Activated T-cell treated with anti-CD3 and anti-CD28 coated beads, Interleukin-2, amount 50 U/mL, for 24 hours (primary cell): ENCODE results near the gene SEMA6D.
"Not testable (repeated sequence)": the region's sequence is repeated elsewhere in the genome, so short reads cannot be mapped to it uniquely, and the experiment has no call there.

Experiments used
- DNase-seq: peaks from one replicate; pipeline ENCODE4 v3.0.0-alpha.2; 2020
- H3K27ac Mint-ChIP-seq: 2 replicates; pipeline ENCODE4 v1.8.0; 2020; ENCODE audit warnings: mild to moderate bottlenecking, mixed read lengths
- H3K27me3 Mint-ChIP-seq: 2 replicates; pipeline ENCODE4 v1.8.0; 2020; ENCODE audit warnings: mixed read lengths
- H3K36me3 Mint-ChIP-seq: 2 replicates; pipeline ENCODE4 v1.8.0; 2020; ENCODE audit warnings: low read depth, mixed read lengths
- H3K4me1 Mint-ChIP-seq: 2 replicates; pipeline ENCODE4 v1.8.0; 2020; ENCODE audit warnings: low read depth, mixed read lengths
- H3K4me3 Mint-ChIP-seq: 2 replicates; pipeline ENCODE4 v1.8.0; 2020; ENCODE audit warnings: mild to moderate bottlenecking, moderate library complexity, mixed read lengths
- H3K9me3 Mint-ChIP-seq: 2 replicates; pipeline ENCODE4 v1.8.0; 2020; ENCODE audit warnings: mixed read lengths

Gene SEMA6D

GRCh38 chr15:47727137-47727536 lies 9.8 kb downstream of the SEMA6D start:
- Mint-ChIP-seq H3K9me3 (no peaks in the 10 kb centered on the region), H3K36me3 (no peaks in the 10 kb centered on the region), H3K27me3 (peaks cover 15% of the 10 kb centered on the region), H3K27ac (no peak overlapping the region), H3K4me3 (no peak overlapping the region), H3K4me1 (no peaks in the 10 kb centered on the region)
- no peak for DNase-seq

GRCh38 chr15:47727676-47728075 lies 10.4 kb downstream of the SEMA6D start:
- H3K27ac Mint-ChIP-seq: no peak overlapping the region

GRCh38 chr15:47728426-47728825 lies 11.1 kb downstream of the SEMA6D start:
- H3K27ac Mint-ChIP-seq: no peak overlapping the region
- peaks cover 4% of the 10 kb centered on the region for H3K27me3 Mint-ChIP-seq
- H3K4me1 Mint-ChIP-seq: no peaks in the 10 kb centered on the region
- no peak for DNase-seq
- no peak overlapping the region for H3K4me3 Mint-ChIP-seq
- no peaks in the 10 kb centered on the region for H3K36me3 Mint-ChIP-seq
- H3K9me3 Mint-ChIP-seq: no peaks in the 10 kb centered on the region

More at GRCh38 chr15:47727676-47728075, 10.4 kb downstream of the SEMA6D start:
- Mint-ChIP-seq H3K27me3 (peaks cover 11% of the 10 kb centered on the region), H3K4me1 (no peaks in the 10 kb centered on the region), H3K36me3 (no peaks in the 10 kb centered on the region), H3K9me3 (no peaks in the 10 kb centered on the region), H3K4me3 (no peak overlapping the region)
- DNase-seq: no peak

GRCh38 chr15:47728886-47729285 lies 11.6 kb downstream of the SEMA6D start:
- Mint-ChIP-seq H3K27me3 (peaks cover 4% of the 10 kb centered on the region), H3K4me3 (no peak overlapping the region), H3K4me1 (no peaks in the 10 kb centered on the region), H3K27ac (no peak overlapping the region), H3K9me3 (no peaks in the 10 kb centered on the region), H3K36me3 (no peaks in the 10 kb centered on the region)
- DNase-seq: no peak

GRCh38 chr15:47731230-47731629 lies 13.9 kb downstream of the SEMA6D start:
- Mint-ChIP-seq H3K36me3 (no peaks in the 10 kb centered on the region), H3K9me3 (no peaks in the 10 kb centered on the region), H3K27me3 (no peaks in the 10 kb centered on the region), H3K4me1 (no peaks in the 10 kb centered on the region), H3K4me3 (no peak overlapping the region), H3K27ac (no peak overlapping the region)
- no peak for DNase-seq

DNA sequence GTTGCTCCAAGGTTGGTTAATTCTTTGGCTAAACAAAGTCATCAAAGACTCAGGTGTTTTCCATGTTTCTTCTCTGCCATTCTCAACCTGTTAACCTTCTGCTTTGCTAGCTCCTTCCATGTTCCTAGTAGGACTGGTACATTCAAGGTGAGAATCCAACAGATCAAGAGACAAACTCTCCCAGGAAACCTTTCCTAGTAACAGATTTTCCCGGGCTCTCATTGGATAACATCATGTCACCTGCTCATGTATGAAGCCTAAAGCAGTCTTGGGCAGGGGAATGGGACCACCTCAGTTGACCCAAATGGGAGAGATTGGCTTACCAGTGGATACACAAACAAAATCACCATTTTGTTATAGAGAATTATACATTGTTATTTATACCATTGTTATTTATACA lies 14.9 kb downstream of the SEMA6D start:
- no peaks in the 10 kb centered on the region for H3K36me3 Mint-ChIP-seq
- no peaks in the 10 kb centered on the region for H3K9me3 Mint-ChIP-seq
- H3K4me3 Mint-ChIP-seq: no peak overlapping the region
- DNase-seq: no peak
- no peaks in the 10 kb centered on the region for H3K27me3 Mint-ChIP-seq
- H3K27ac Mint-ChIP-seq: no peak overlapping the region
- no peaks in the 10 kb centered on the region for H3K4me1 Mint-ChIP-seq

GRCh38 chr15:47733085-47733484 lies 15.8 kb downstream of the SEMA6D start:
- Mint-ChIP-seq H3K9me3 (no peaks in the 10 kb centered on the region), H3K27me3 (peaks cover 1% of the 10 kb centered on the region), H3K4me1 (no peaks in the 10 kb centered on the region), H3K4me3 (no peak overlapping the region), H3K36me3 (no peaks in the 10 kb centered on the region), H3K27ac (no peak overlapping the region)
- DNase-seq: no peak

DNA sequence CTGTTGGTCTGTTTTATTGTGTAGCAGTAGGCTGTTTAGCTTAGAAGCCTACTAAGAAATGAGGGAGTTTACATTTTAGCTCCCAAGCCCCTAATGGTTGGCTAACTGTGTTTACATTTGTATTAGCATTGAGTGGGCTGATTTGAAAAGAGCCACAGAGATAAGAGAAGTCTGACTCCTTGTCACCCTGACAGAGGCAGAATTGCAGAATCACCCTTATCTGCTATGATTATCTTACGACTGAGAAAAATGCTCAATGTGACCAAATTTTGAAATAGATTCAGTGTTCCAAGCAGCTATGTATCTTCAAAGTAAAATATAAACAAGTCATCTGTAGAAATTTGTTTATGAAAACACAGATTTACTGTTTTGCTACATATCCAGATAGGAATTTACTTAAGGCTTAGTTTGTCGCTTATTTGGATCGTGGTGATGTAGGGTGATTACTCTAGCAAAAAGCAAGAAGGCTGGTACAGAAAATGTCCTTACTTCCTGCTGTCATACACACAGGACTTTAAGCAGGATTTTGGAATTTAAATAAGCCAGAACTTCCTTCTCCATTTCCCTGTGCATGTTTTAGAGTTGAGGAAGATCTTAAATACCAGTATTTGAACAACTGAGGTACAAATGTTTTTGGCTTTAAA lies 19.0 kb downstream of the SEMA6D start:
- H3K27ac Mint-ChIP-seq: no peak overlapping the region
- peaks cover 6% of the 10 kb centered on the region for H3K27me3 Mint-ChIP-seq
- no peak for DNase-seq
- H3K4me3 Mint-ChIP-seq: no peak overlapping the region
- H3K36me3 Mint-ChIP-seq: no peaks in the 10 kb centered on the region
- H3K4me1 Mint-ChIP-seq: no peaks in the 10 kb centered on the region
- H3K9me3 Mint-ChIP-seq: no peaks in the 10 kb centered on the region

- Mint-ChIP-seq H3K27me3 (peaks cover 6% of the 10 kb centered on the region), H3K9me3 (no peaks in the 10 kb centered on the region), H3K36me3 (no peaks in the 10 kb centered on the region), H3K4me3 (no peak overlapping the region), H3K27ac (no peak overlapping the region), H3K4me1 (no peaks in the 10 kb centered on the region)
- no peak for DNase-seq
These were observed 20.2 kb downstream of the SEMA6D start for GRCh38 chr15:47737477-47737876.

GRCh38 chr15:47738144-47738825 lies 21.0 kb downstream of the SEMA6D start:
- not testable (repeated sequence) for H3K4me1 Mint-ChIP-seq

DNA sequence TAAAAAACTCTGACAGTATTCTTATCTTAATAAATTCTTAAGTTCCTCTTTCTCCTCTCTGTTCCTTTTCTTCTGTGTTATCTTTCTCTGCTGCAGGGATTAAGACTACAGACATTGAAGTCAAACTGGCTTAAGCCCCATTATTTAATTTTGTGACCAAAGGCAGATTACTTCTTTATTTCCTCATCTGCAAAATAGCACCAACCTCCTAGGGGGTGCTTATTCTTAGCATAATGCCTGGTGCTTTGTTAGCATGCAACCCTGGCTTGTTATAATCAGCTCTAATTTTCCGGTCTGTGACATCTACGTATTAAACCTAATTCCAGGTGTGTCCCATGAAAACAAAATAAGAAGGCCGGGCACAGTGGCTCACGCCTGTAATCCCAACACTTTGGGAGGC lies 23.8 kb downstream of the SEMA6D start:
- Mint-ChIP-seq H3K27me3 (peaks cover 6% of the 10 kb centered on the region), H3K4me1 (no peaks in the 10 kb centered on the region), H3K4me3 (no peak overlapping the region), H3K9me3 (no peaks in the 10 kb centered on the region), H3K36me3 (no peaks in the 10 kb centered on the region), H3K27ac (no peak overlapping the region)
- DNase-seq: no peak

More at GRCh38 chr15:47738144-47738825, 21.0 kb downstream of the SEMA6D start:
- not testable (repeated sequence) for H3K36me3 Mint-ChIP-seq, H3K9me3 Mint-ChIP-seq, H3K27me3 Mint-ChIP-seq, H3K27ac Mint-ChIP-seq, DNase-seq, H3K4me3 Mint-ChIP-seq

DNA sequence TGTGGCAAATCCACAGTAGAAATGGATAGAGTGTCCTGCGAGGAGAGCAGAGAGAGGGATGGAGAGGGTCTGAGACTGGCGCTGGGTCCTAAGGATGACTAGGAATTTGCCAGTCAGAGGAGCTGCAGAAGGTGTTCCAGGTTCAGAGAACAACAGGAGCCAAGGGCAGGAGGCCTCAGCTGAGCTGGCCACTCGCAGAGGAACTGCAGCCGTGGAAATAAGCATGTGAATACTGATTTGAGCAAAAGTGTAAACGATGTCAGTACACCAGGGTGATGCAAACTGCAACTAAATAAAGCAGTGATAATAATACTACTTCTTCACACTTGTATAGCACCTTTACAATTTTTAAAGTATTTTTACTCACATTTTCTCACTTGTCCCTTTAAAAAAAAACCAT lies 24.6 kb downstream of the SEMA6D start:
- DNase-seq: no peak
- peaks cover 6% of the 10 kb centered on the region for H3K27me3 Mint-ChIP-seq
- H3K9me3 Mint-ChIP-seq: no peaks in the 10 kb centered on the region
- no peaks in the 10 kb centered on the region for H3K4me1 Mint-ChIP-seq
- no peak overlapping the region for H3K4me3 Mint-ChIP-seq
- no peak overlapping the region for H3K27ac Mint-ChIP-seq
- H3K36me3 Mint-ChIP-seq: no peaks in the 10 kb centered on the region

DNA sequence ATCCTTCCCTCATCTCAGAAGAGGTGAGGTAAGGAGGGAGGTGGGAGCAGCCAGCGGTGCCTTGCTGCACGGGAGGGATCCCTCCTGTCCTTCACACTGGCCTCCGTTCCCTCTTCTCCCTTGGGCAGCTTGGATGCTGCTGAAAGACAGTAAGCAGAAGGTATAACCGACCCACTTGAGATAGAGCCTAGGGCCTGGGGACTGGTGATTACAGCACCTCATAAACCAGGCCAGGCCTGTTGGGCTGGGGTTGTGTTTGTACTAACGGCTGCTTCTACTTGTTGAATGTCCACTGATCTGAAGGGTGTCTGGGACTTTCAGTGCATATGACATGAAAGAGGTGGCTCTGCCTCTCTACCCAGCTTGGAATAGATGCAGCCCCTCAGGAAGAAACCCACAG lies 25.0 kb downstream of the SEMA6D start:
- peaks cover 6% of the 10 kb centered on the region for H3K27me3 Mint-ChIP-seq
- H3K4me3 Mint-ChIP-seq: no peak overlapping the region
- H3K27ac Mint-ChIP-seq: no peak overlapping the region
- H3K36me3 Mint-ChIP-seq: no peaks in the 10 kb centered on the region
- H3K4me1 Mint-ChIP-seq: no peaks in the 10 kb centered on the region
- H3K9me3 Mint-ChIP-seq: no peaks in the 10 kb centered on the region
- no peak for DNase-seq

GRCh38 chr15:47742742-47743141 lies 25.4 kb downstream of the SEMA6D start:
- Mint-ChIP-seq H3K27me3 (peaks cover 6% of the 10 kb centered on the region), H3K4me3 (no peak overlapping the region), H3K4me1 (no peaks in the 10 kb centered on the region), H3K9me3 (no peaks in the 10 kb centered on the region), H3K36me3 (no peaks in the 10 kb centered on the region), H3K27ac (no peak overlapping the region)
- DNase-seq: no peak

DNA sequence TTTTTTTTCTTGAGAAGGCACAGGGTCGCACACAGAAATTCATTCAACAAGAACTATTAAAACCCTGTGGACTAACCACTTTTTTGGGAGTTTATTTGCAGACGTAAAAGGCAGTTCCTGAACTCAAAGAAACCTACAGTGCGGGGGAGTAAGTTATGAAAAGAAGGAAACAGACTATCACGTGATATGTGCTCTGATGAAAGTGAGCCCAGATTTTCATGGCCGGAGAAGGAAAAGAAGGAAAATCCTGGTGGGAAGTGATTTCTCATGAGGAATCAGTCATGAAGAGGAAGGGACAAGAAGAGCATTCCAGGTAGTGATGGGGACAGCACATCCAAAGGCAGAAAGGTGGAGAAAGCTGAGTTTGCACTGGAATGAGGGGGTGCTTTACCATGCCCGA lies 26.1 kb downstream of the SEMA6D start:
- no peaks in the 10 kb centered on the region for H3K9me3 Mint-ChIP-seq
- H3K4me3 Mint-ChIP-seq: no peak overlapping the region
- peaks cover 2% of the 10 kb centered on the region for H3K27me3 Mint-ChIP-seq
- H3K4me1 Mint-ChIP-seq: no peaks in the 10 kb centered on the region
- no peak for DNase-seq
- H3K36me3 Mint-ChIP-seq: no peaks in the 10 kb centered on the region
- H3K27ac Mint-ChIP-seq: no peak overlapping the region
